Ovary (tissue), 9 donors: ENCODE results near the gene RNF151. TPM values are rescaled to one million over a fixed set of nuclear protein-coding genes. Genes with fewer than 3 reads are reported as not detected.

ENCODE experiments used
- DNase-seq, 5 donors: peaks; one replicate each; pipeline ENCODE4 v3.0.0-alpha.2; 2019 to 2020
- H3K27ac ChIP-seq, 2 donors: fragments of 200-600 bp; one replicate each; pipeline versions ENCODE4 v1.5.1 to v1.8.0; 2019 to 2022
- H3K27me3 ChIP-seq: fragments of 200-600 bp; one replicate; pipeline ENCODE4 v1.8.0; 2022
- H3K36me3 ChIP-seq: fragments of 200-600 bp; sonication (generic); one replicate; pipeline ENCODE4 v1.5.1; 2019
- H3K4me1 ChIP-seq: one replicate; pipeline ENCODE4 v1.8.1; 2013; ENCODE audit warnings: mild to moderate bottlenecking, moderate library complexity; ENCODE audit not compliant: insufficient read depth
- H3K4me3 ChIP-seq: fragments of 200-600 bp; sonication (generic); one replicate; pipeline ENCODE4 v1.5.1; 2017
- H3K9me3 ChIP-seq, 2 donors: fragments of 200-600 bp in 1 of 2; sonication (generic) in 1 of 2; one replicate each; pipeline versions ENCODE4 v1.5.1 to v1.8.1; 2013 to 2019; ENCODE audit warnings: mild to moderate bottlenecking in 1 of 2, moderate library complexity in 1 of 2
- CTCF ChIP-seq, 3 donors: fragments of 450-650 bp in 2 of 3; fragments of 200-600 bp in 1 of 3; IDR thresholded peaks; one replicate each; pipeline versions ENCODE4 v1.5.1 to v1.8.0; 2016 to 2022; ENCODE audit warnings: antibody characterized with exemption in 3 of 3, mild to moderate bottlenecking in 1 of 3
- EP300 ChIP-seq: sonication (generic); formaldehyde crosslinking; IDR thresholded peaks from one replicate; pipeline ENCODE4 v1.6.1; 2017; ENCODE audit warnings: antibody characterized with exemption
- POLR2A ChIP-seq: fragments of 450-650 bp; IDR thresholded peaks from one replicate; pipeline ENCODE4 v1.6.1; 2017; ENCODE audit warnings: antibody characterized with exemption, mild to moderate bottlenecking, moderate library complexity
- WGBS, 3 donors: extraction: QIAGEN DNeasy Blood & Tissue Kit in 1 of 3; methylation state at CpG; one replicate each; pipeline versions ENCODE4 v1.1.5 to v1.1.7; 2013 to 2017; 5-methylcytosine and 5-hydroxymethylcytosine counted together
- intact Hi-C, 4 donors: fragments of 100-400 bp; cut with DNase I; formaldehyde crosslinking; loops; one replicate each; pipeline versions ENCODE4 v1.11.0 to v1.15.1; 2022 to 2023
- polyA plus RNA-seq, 2 donors: library from polyadenylated mRNA; stranded (reverse); fragments of 200-250 nt in 1 of 2; fragments of 350-450 nt in 1 of 2; fragmentation: Illumina TruSeq in 1 of 2; extraction: RNeasy Lipid Tissue Mini Kit (QIAGEN cat#74804) in 1 of 2; gene quantifications; one replicate each; pipeline ENCODE4 v1.2.3, GENCODE V29; 2013 to 2014
- total RNA-seq, 7 donors: library from RNA; depleted of rRNA in 2 of 7; stranded (reverse); fragments of >200 nt in 2 of 7; fragmentation: NEBNext Ultra II Directional in 3 of 7; extraction: Animal tissue kit (Norgen Biotek cat#: 25700) in 3 of 7; gene quantifications; one replicate each; pipeline versions ENCODE4 v1.1.0 to v1.2.4, GENCODE V29; 2016 to 2023
- donor health status: DM: no; HTN: no; CAD: no; lungs with moderate emphysema.
- donor health status: DM: no; HTN: no; CAD: no.
- donor health status: Bipolar disorder and iron deficiency.
- donor health status: DM: yes; HTN: yes; CAD: no.
- donor health status: DM: no; HTN: no; CAD: no.
- donor health status: DM: yes; HTN: yes; CAD: no.

The RNF151 gene
- total and polyA plus RNA-seq, 9 donors: 0.32 TPM; not detected in 8

DNA sequence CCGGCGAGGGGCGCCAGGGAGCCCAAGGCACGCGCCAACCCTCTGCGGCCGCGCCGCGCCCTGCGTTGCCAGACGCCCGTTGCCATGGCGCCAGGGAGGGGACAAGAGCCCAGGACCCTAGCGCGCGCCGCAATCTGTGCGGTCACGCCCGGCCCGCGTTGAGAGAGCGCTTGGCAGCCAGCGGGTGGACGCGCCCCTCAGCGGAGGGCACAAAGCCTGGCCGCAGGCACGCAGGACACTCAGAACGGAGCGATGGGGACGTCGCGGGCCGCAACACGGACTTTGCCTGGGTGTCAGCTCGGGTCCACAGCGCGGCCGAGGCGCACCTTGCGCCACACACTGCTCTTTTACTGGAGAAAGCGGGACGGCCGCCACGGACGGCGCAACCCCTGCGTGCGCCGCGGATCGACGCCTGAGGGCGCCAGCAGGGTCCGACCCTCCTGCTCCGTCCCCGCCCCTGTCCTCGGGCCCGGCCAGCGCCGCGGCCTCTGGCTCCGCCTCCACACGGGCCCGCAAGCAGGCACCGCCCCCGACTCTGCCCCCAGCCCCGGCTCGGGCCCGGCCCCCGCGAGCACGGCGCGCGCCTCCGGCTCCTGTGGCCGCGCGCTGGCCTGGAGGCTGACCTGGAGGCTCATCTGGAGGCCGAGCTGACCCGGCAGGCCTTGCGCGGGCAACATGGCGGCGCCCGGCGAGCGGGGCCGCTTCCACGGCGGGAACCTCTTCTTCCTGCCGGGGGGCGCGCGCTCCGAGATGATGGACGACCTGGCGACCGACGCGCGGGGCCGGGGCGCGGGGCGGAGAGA is 17.1 kb downstream of the RNF151 start, which contains the start of gene GFER:
GFER (plus strand) TSS at position 650 of the 803 bp plus-strand sequence; CDS start at position 676, 26 bp downstream.
- no peak for TF ChIP-seq CTCF (IDR thresholded peaks at IDR 0.05)
- peak; percentile 24 for TF ChIP-seq POLR2A
- intact Hi-C loops: no loop called here
- peaks cover 4% of the 10 kb centered on the region for H3K4me1 ChIP-seq
- peak; percentile 72 to 89 (median 83) for DNase-seq
- H3K27me3 ChIP-seq: peaks cover 3% of the 10 kb centered on the region
- 0 to 1% (median 0%) methylated on average over 49 to 109 of the region's 109 CpGs for WGBS, 3 donors
- H3K27ac ChIP-seq: no peak within 1 kb of the TSS
- no peaks in the 10 kb centered on the region for H3K9me3 ChIP-seq
- peak within 1 kb of the TSS; percentile 55 for H3K4me3 ChIP-seq
- H3K36me3 ChIP-seq: no peaks in the 10 kb centered on the region

- intact Hi-C loops: no loop called here
- WGBS, 3 donors: 10 to 17% (median 13%) methylated on average over 44 to 58 of the region's 58 CpGs
- peak overlapping the region; percentile 55 for H3K4me3 ChIP-seq
Observed at GRCh38 chr16:1984347-1985225, 17.9 kb downstream of the RNF151 start.

GRCh38 chr16:1985466-1986150 is 19.0 kb downstream of the RNF151 start:
- no peak overlapping the region for H3K27ac ChIP-seq
- no peak for DNase-seq
- H3K4me1 ChIP-seq: peaks cover 4% of the 10 kb centered on the region
- H3K27me3 ChIP-seq: peaks cover 1% of the 10 kb centered on the region
- TF ChIP-seq CTCF (IDR thresholded peaks at IDR 0.05): no peak
- TF ChIP-seq EP300: no peak
- TF ChIP-seq POLR2A: no peak
- no peaks in the 10 kb centered on the region for H3K9me3 ChIP-seq
- WGBS, 3 donors: 90 to 94% (median 92%) methylated on average over 14 of the region's 14 CpGs
- H3K36me3 ChIP-seq: no peaks in the 10 kb centered on the region
- no peak overlapping the region for H3K4me3 ChIP-seq
- intact Hi-C loops: no loop called here

More at GRCh38 chr16:1984347-1985225, 17.9 kb downstream of the RNF151 start:
- Histone ChIP-seq H3K9me3 (no peaks in the 10 kb centered on the region), H3K27me3 (peaks cover 3% of the 10 kb centered on the region), H3K27ac (no peak overlapping the region), H3K4me1 (peaks cover 4% of the 10 kb centered on the region), H3K36me3 (no peaks in the 10 kb centered on the region)
- no peak for DNase-seq
- TF ChIP-seq EP300 (no peak), CTCF (IDR thresholded peaks at IDR 0.05) (no peak), POLR2A (no peak)

GRCh38 chr16:1987198-1987597 is 20.5 kb downstream of the RNF151 start:
- Histone ChIP-seq H3K27ac (no peak overlapping the region), H3K4me3 (no peak overlapping the region), H3K27me3 (no peaks in the 10 kb centered on the region), H3K4me1 (peaks cover 7% of the 10 kb centered on the region), H3K36me3 (no peaks in the 10 kb centered on the region), H3K9me3 (no peaks in the 10 kb centered on the region)
- 88 to 89% (median 88%) methylated on average over 10 of the region's 10 CpGs for WGBS, 3 donors
- no peak for DNase-seq
- intact Hi-C loops: no loop called here
- TF ChIP-seq POLR2A (no peak), CTCF (IDR thresholded peaks at IDR 0.05) (no peak), EP300 (no peak)
